GM21381 (cell line): Measurements from ENCODE around the gene NUP98.
"Not testable (repeated sequence)": the region's sequence is repeated elsewhere in the genome, so short reads cannot be mapped to it uniquely, and the experiment has no call there.

Source experiments
- ATAC-seq: cut with Tn5 transposase; IDR thresholded peaks from one replicate; pipeline ENCODE4 v1.9.1; 2021; ENCODE audit warnings: mild to moderate bottlenecking, moderate library complexity; ENCODE audit not compliant: unreplicated experiment

The NUP98 gene

DNA sequence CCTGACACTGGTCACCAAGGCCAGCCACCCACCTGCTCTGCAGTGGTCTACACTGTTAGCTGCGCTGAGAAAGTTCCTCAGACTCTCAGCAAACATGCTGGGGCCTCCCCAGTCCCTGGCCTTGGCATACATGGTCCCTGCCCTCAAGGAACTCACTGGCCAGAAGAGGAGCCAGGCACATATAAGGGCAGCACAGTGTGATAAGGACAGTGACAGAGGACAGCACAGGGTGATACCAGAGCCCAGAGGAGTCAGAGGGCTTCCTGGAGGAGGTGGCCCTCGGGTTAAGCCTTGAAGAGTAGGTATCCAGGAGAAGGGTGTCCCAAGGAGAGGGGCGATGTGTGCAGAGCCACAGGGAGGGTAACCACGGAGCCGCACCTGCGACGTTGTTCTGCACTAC lies 151.8 kb downstream of the NUP98 start:
- ATAC-seq = no peak

DNA sequence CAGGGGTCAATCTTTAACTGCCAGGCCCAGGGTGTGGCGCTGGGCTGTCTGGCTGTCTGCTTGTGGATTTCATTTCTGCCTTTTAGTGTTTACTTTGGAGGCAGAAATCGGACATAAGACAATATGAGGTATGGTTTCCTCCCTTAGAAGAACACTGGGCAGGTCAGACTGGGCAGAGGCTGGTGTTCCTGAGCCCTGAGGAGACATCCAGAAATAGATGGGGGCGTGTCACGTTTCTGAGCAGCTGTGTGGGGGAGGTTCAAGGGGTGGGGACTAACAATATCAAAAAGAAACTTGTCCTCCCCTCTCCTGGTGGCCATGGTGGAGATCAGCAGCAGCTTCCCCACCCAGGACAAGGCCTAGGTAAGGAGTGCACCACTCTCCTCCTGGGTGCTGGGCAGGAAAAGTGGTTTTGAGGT lies 152.5 kb downstream of the NUP98 start, which contains the start of gene ART1:
TSS of gene ART1 (plus strand) at position 312 of the 419 bp plus-strand sequence. CDS start 14,086 bp downstream, outside the sequence.
- ATAC-seq = no peak

DNA sequence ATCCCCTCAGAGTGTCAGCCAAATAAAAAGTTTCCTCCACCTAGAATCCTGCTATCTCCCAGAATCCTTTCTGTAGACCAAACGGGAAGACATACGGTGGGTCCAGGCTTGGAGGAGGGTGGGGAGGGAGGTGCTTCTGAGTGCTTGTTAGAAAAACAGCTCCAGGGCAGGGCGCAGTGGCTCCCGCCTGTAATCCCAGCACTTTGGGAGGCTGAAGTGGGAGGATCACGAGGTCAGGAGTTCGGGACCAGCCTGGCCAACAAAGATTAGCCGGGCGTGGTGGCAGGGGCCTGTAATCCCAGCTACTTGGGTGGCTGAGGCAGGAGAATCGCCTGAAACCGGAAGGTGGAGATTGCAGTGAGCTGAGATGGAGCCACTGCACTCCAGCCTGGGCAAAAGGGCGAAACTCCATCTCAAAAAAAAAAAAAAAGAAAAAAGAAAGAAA lies 154.2 kb downstream of the NUP98 start:
- ATAC-seq = not testable (repeated sequence)

DNA sequence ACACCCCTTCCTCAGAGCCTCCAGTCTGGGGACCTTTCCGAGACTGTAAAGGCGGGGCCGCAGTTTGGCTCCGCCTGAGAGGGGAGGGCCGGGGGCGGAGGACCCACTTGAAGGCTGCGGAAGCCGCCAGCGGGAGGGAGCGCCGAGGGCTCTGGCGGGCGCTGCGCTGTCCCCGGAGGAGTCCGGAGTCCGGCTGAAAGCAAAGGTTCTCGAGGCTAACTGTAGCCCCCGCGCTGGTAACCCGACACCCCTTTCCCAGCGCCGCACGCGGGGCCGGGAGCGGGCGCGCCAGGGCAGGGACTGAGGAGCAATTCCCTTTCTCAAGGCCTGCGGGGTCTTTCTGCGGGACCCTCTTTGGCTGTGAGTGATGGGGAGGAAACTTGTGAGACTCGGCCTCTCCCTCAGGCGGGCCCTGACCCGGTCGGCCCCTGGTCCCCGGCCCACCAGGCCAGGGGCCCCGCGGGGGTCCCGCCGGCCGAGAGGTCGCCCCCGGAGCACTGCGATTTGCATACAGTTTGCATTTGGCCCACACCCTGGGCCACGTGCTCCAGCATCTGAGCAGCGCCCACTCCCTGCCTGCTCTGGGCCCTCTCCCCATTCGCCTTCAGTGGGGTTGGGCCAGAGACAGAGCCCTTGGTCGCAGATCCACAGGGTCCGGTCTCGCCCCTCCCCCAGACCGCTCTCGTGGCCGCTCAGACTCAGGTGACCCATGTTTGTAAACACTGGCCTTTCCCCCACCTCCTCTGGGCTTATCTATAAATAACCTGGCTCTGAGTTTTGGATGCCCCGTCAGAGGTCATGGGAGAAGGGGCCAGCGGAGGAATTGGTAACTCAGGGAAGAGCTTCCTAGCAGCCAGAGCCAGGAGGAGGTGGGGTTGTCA lies 155.0 kb downstream of the NUP98 start:
- no peak for ATAC-seq

DNA sequence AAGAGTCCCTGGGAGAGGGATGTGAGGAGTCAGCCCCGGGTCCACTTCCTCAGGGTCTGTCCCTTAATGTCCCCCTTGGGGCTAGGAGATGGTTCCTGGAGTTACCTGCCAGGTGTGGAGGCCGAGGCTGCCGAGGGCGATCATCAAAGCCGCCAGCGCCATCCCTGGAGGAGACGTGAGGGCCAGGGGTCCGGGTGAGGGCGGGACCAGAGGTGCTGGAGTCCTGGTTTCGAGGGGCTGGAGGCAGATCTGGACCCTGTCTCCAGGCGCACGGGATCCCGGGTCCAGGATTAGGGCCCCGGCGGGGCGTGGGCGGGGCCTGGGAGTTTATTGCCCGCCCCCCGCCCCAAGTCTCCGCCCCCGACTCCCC lies 155.7 kb downstream of the NUP98 start, which contains the start of gene ART5:
TSS of gene ART5 (minus strand) at position 292 of the 370 bp plus-strand sequence. CDS start at position 162, 130 bp downstream.
- no peak for ATAC-seq

DNA sequence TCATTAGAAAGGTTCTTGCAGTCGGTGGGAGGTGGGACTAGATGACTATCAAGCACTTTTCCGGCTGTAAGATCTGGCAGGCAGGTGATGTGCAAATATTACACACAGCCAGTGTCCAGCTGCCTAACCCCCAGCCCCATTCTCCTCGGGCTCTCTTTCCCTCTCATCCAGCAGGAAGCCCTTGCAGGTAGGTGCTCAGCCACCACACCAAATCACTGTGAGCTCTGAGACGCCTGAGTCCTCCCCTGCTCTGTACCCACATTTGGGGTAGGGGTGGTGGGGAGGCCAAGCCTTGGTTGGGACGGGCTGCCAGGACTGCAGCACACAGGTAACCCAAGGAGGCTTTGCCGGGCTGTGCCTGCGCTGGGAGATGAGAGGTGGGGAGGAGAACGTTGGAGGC lies 156.2 kb downstream of the NUP98 start:
- no peak for ATAC-seq

DNA sequence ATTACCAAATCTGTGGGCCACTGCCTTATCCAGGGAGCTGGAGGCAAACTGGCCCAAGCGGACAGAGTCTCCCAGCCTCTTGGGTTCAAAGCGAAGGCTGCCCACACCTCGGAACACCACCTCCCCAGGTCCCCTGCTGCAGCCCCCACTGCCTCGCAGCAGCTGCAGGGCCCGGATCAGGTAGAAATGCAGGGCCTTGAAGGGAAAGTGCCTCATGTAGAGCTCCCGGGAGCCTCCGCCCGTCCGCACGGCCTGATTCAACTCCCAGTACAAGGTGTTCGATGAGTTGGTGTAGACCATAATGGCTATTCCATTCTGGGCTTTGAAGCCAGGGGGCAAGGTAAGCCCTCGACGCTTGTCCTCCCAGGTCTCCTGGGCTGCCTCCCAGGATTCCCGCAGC lies 157.5 kb downstream of the NUP98 start:
- ATAC-seq = no peak

DNA sequence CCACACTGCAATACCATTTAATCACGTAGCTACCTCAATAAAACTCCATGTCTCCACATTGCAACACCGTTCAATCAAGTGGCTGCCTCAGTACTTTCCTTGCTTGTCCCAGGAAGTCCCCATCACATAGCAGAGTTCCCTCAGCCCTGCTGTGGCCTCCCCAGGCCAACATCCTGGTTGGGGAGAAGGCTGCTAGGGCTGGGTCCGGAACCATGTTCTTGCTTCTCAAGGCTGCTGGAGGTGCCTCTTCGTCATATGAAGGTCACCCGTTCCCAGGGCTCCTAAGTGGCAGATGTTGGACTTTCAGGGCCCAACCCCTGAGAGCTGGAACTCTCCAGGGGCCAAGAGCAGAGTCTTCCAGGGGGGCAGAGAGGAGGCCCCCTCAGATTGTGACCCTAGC lies 158.8 kb downstream of the NUP98 start:
- ATAC-seq = no peak

DNA sequence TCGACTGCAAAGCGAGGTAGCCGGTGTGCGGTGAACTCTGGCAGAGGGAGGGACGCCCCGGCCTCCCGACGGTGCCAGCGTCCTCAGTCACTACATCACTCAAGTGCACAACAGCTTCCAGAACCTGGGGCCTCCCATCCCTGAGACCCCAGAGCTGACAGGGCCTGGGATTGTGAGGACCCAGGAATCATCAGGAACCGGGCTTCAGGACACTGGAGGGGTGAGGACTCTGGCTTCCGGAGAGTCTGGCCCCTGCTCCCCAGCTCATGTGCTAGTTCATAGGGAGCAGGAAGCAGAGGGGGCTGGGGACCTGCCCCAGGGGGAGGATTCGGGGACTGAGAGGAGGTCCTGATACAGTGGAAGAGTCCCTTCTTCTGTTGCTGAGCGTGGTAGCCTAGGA lies 160.2 kb downstream of the NUP98 start:
- no peak for ATAC-seq

DNA sequence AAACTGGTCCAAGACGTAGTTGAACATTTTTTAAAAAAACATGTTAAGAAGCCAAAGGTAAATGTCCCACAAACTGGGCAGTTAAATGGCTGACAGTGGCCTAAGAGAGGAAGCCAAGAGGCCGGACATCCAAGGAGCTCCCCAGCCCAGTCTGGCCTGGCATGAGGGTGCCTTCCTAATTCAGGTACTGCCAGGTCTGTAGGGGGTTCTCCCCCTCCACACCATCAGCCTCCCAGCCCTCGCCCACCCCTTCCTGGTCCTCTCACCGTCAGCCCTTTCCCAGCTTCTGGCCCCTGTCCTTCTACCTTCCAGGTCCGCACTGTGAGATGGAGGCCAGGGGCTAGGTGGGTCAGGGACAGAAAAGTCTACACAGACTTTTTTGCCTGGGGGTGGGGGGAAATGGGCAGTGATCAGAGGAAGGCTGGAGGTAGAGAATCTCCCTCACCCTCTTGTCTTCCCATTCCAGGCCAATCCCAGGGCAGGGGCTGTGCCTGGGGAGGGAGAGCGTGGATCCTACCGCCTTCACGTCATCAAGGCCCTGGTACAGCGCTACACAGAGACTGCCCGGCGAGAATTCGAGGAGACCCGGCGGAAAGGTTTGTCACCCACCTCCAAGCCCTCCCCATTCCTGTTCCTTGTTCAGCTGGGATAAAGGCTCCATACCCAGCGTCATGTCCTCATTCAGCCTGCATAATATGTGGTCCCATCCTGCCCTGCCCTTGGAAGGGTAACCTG lies 161.5 kb downstream of the NUP98 start:
- no peak for ATAC-seq

DNA sequence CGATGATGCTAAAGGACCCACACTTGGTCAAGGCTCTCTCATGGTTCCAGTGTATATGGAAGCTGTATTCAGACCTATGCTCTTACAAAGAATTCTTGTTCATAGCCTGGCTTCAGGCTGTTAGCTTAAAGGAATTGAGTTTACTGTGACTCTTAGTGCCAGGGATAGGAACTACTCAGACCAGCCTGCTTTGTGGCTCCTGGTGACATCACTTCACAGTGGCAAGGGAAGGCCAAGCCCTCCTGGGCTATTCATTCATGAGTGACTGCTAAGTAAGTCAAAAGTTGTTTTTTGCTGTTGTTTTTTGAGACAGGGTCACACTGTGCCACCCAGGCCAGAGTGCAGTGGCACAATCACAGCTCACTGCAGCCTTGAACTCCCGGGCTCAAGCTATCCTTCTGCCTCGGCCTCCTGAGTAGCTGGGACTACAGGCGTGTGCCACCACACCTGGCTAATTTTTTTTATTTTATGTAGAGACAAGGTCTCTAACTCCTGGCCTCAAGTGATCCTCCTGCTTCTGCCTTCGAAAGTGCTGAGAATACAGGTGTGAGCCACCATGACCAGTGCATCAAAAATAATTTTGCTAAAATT lies 165.2 kb downstream of the NUP98 start:
- no peak for ATAC-seq

DNA sequence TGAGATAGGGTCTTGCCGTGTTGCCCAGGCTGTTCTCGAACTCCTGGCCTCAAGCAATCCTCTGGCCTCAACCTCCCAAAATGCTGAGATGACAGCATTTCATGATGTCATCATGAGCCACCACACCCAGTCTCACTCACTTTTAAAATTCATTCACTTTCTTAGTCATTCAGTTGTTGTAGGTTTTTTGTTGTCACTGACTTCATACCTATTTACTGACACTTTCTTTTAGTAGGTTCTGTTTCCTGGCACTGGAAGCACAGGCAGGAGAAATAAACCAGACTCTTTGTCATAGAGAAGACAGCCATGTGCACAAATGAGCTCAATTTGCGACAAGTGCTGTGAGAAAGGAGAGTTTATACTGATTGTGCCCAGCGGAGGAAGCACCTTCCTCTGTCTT lies 166.0 kb downstream of the NUP98 start:
- no peak for ATAC-seq

DNA sequence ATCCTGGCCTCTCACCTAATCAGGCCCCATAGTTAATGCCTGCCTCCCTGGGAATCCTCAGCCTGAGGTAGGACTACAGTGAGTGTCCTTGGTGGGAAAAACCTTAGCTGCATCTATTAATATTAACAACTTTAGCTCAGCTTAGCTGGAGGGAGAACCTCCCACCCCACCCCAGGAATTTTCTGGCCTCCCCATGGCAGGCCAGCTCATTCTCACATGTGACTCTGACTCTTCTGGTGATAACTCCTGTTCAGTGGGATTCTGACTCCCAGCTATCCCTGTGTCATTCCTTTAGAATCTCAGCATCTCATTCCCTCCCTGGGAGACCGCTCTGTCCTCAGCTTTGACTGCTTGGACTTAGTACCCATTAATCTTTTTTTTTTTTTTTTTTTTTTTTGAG lies 170.1 kb downstream of the NUP98 start:
- no peak for ATAC-seq

DNA sequence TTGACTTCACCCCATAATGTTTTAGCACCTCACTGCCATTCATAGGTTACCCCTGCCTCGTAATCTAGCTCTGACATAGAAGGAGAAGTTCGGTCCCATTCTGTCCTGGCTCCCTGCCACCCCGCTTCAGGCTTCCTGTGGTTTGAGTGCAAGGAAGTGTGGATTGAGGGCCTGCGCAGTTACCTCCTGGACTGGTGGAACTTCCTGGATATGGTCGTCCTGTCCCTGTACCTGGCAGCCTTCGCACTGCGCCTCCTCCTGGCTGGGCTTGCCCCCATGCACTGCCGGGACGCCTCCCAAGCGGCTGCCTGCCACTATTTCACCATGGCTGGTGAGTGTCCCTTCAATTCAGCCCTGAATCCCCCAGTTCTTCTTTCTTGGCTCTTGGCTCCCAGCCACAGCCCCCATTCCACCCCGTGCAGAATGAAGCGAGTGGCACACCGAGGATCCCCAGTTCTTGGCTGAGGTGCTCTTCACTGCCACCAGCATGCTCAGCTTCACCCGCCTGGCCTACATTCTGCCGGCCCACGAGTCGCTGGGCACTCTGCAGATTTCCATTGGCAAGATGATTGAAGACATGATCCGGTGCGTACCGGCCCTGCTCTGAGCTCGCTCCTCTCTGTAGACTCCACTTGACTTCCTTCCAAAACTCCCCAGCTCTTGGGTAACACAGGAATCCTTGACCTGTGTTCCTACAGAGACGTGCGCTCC lies 170.9 kb downstream of the NUP98 start:
- ATAC-seq = no peak
